K562 (cell line): Measurements from ENCODE around the gene TAF10. TPM values are rescaled to one million over a fixed set of nuclear protein-coding genes. Genes with fewer than 3 reads are reported as not detected.

Experiments
- ATAC-seq: fragments of 200-7000 bp; cut with Tn5 transposase; 3 replicates; pipeline ENCODE4 v1.9.1; 2020; ENCODE audit warnings: moderate library complexity
- BruUV-seq: library from RNA; stranded (reverse); fragments of 400-500 nt; replicated peaks from 2 replicates; lab custom pipeline; 2021; lab: Mats Ljungman, UMichigan
- CTCF ChIA-PET: fragments of 300-600 bp; formaldehyde crosslinking; extraction: SDS; loops from one replicate; lab custom pipeline; 2021; ENCODE audit warnings: low intra/inter-chr PET ratio; lab: Yijun Ruan, JAX
- POLR2A ChIA-PET: fragments of 300-600, 350-650 bp; sonication (Branson Sonifier 250); formaldehyde crosslinking; extraction: SDS; loops from one replicate; lab custom pipeline; 2021; ENCODE audit warnings: antibody characterized with exemption, inconsistent platforms; lab: Yijun Ruan, JAX
- DNase-seq, 4 experiments: peaks; one replicate each; pipeline versions ENCODE4 v3.0.0 to v3.0.0-alpha.2; 2011 to 2018; ENCODE audit warnings: low spot score in 3 of 4, mixed read lengths in 3 of 4; ENCODE audit errors: extremely low read depth in 1 of 4
- FAIRE-seq: peaks from 2 replicates; lab custom pipeline; 2011; peaks lifted over from hg19 to GRCh38; lab: Jason Lieb, UNC
- H2AFZ ChIP-seq: 2 replicates; pipeline ENCODE4 v1.6.0; 2011; ENCODE audit warnings: low read depth, low read length, control low read depth, inconsistent platforms
- H3K27ac ChIP-seq: fragments of 200-600 bp; 3 replicates; pipeline ENCODE4 v1.8.0; 2011; ENCODE audit warnings: low read depth, mild to moderate bottlenecking, control low read depth, inconsistent platforms, low read length, moderate library complexity, mixed read lengths; ENCODE audit errors: extremely low read depth
- H3K27me3 ChIP-seq, 2 experiments: fragments of 300-600 bp in 1 of 2; 2 replicates in 1 of 2; 3 replicates in 1 of 2; pipeline versions ENCODE4 v1.6.0 to v1.8.0; 2011; ENCODE audit warnings: inconsistent platforms in 2 of 2, low read length in 2 of 2, mild to moderate bottlenecking in 1 of 2, mixed read lengths in 1 of 2, moderate library complexity in 1 of 2; ENCODE audit not compliant: control insufficient read depth in 2 of 2, insufficient read depth in 2 of 2
- H3K36me3 ChIP-seq: fragments of 300-600 bp; 3 replicates; pipeline ENCODE4 v1.8.0; 2011; ENCODE audit warnings: mild to moderate bottlenecking, low read length, inconsistent platforms; ENCODE audit not compliant: control insufficient read depth, insufficient read depth
- H3K4me1 ChIP-seq, 2 experiments: fragments of 200-600 bp in 1 of 2; replicated peaks in 1 of 2; 2 replicates in 1 of 2; 3 replicates in 1 of 2; pipeline versions ENCODE4 v1.5.1 to v1.8.0; 2011; ENCODE audit warnings: inconsistent platforms in 2 of 2, low read length in 2 of 2, mild to moderate bottlenecking in 1 of 2, mixed read lengths in 1 of 2, moderate library complexity in 1 of 2; ENCODE audit not compliant: control insufficient read depth in 2 of 2, insufficient read depth in 2 of 2
- H3K4me2 ChIP-seq: 2 replicates; pipeline ENCODE4 v1.6.1; 2011; ENCODE audit warnings: low read length, control low read depth, inconsistent platforms, mixed read lengths; ENCODE audit not compliant: insufficient read depth
- H3K4me3 ChIP-seq: fragments of 200-600 bp; sonication (generic), shearing (Covaris generic); 2 replicates; pipeline ENCODE4 v1.5.1; 2016; ENCODE audit warnings: control low read depth, inconsistent platforms
- H3K79me2 ChIP-seq: fragments of 200-600 bp; 3 replicates; pipeline ENCODE4 v1.8.0; 2011; ENCODE audit warnings: low read length, inconsistent platforms; ENCODE audit not compliant: control insufficient read depth, insufficient read depth
- H3K9ac ChIP-seq, 2 experiments: 2 replicates each; pipeline versions ENCODE4 v1.6.0 to v1.6.1; 2011; ENCODE audit warnings: low read depth in 2 of 2, low read length in 2 of 2, control low read depth in 1 of 2, inconsistent platforms in 1 of 2, mild to moderate bottlenecking in 1 of 2, mixed read lengths in 1 of 2; ENCODE audit not compliant: insufficient read depth in 1 of 2
- H3K9me1 ChIP-seq: one replicate; pipeline ENCODE4 v1.6.0; 2011; ENCODE audit warnings: inconsistent platforms, mild to moderate bottlenecking, low read length, moderate library complexity; ENCODE audit not compliant: control insufficient read depth, insufficient read depth
- H3K9me3 ChIP-seq: replicated peaks from 2 replicates; pipeline ENCODE4 v1.5.1; 2011; ENCODE audit warnings: low read depth, low read length, inconsistent platforms; ENCODE audit not compliant: control insufficient read depth, insufficient read depth
- H4K20me1 ChIP-seq: replicated peaks from 2 replicates; pipeline ENCODE4 v1.6.1; 2011; ENCODE audit warnings: low read length, inconsistent platforms, mixed read lengths; ENCODE audit not compliant: control insufficient read depth, insufficient read depth
- BDP1 ChIP-seq: IDR thresholded peaks from 3 replicates; pipeline ENCODE4 v1.6.1; 2011; ENCODE audit not compliant: insufficient read length, insufficient read depth
- CCAR2 ChIP-seq: fragments of 200-400 bp; formaldehyde crosslinking; IDR thresholded peaks from 2 replicates; pipeline ENCODE4 v1.6.1; 2017; ENCODE audit warnings: mild to moderate bottlenecking, low read depth, low read length
- FOXJ3 ChIP-seq: sonication (generic); formaldehyde crosslinking; IDR thresholded peaks from 2 replicates; pipeline ENCODE4 v1.4.0; 2020; ENCODE audit warnings: mild to moderate bottlenecking, missing genetic modification reagents
- HDAC3 ChIP-seq: fragments of 450-650 bp; IDR thresholded peaks from 2 replicates; pipeline ENCODE4 v1.6.1; 2018; ENCODE audit warnings: borderline replicate concordance, mild to moderate bottlenecking, moderate library complexity; ENCODE audit not compliant: partially characterized antibody
- HMGXB4 ChIP-seq: sonication (generic); formaldehyde crosslinking; IDR thresholded peaks from 2 replicates; pipeline ENCODE4 v1.8.1; 2023; ENCODE audit warnings: mild to moderate bottlenecking, missing genetic modification reagents
- KDM1A ChIP-seq, 2 experiments: fragments of 450-650 bp; IDR thresholded peaks; 2 replicates each; pipeline ENCODE4 v1.6.1; 2016; ENCODE audit warnings: mild to moderate bottlenecking in 2 of 2
- SP1 ChIP-seq: sonication (generic); formaldehyde crosslinking; IDR thresholded peaks from 2 replicates; pipeline ENCODE4 v1.8.1; 2022; ENCODE audit warnings: mild to moderate bottlenecking, missing genetic modification reagents
- TAF7 ChIP-seq: fragments of 450-650 bp; IDR thresholded peaks from 2 replicates; pipeline ENCODE4 v1.6.1; 2016; ENCODE audit warnings: missing genetic modification characterization, missing compliant biosample characterization
- ZC3H11A ChIP-seq: IDR thresholded peaks from 2 replicates; pipeline ENCODE4 v1.6.1; 2012; ENCODE audit warnings: low read depth, low read length, improper control_type of control experiment
- ZNF232 ChIP-seq: sonication (generic); formaldehyde crosslinking; IDR thresholded peaks from 2 replicates; pipeline ENCODE4 v1.8.0; 2022; ENCODE audit warnings: mild to moderate bottlenecking, missing genetic modification reagents
- ZNF436 ChIP-seq: fragments of 250-450, 450-650 bp; sonication (Bioruptor Pico); formaldehyde crosslinking; IDR thresholded peaks from 2 replicates; pipeline ENCODE4 v1.7.0; 2020; ENCODE audit warnings: mild to moderate bottlenecking
- ZZZ3 ChIP-seq: fragments of 450-650 bp; IDR thresholded peaks from 2 replicates; pipeline ENCODE4 v1.6.1; 2016; ENCODE audit warnings: antibody characterized with exemption, mild to moderate bottlenecking, moderate library complexity
- WGBS: fragments of 100-300 bp; shearing (Covaris generic); methylation state at CpG from one replicate; pipeline ENCODE4 v1.1.6; 2016; ENCODE audit warnings: low coverage, mixed read lengths; ENCODE audit not compliant: insufficient coverage; ENCODE audit errors: missing lambda C conversion rate; 5-methylcytosine and 5-hydroxymethylcytosine counted together
- in situ Hi-C: fragments of 300-500 bp; cut with MboI; formaldehyde crosslinking; loops from 4 replicates; pipeline ENCODE4 v1.15.0; 2018; ENCODE audit warnings: inconsistent platforms, mixed read lengths
- intact Hi-C: fragments of 100-400 bp; cut with micrococcal nuclease; formaldehyde crosslinking; loops from 2 replicates; pipeline ENCODE4 v1.14.2; 2022
- polyA plus RNA-seq, 8 experiments: library from polyadenylated mRNA; depleted of rRNA in 4 of 8; stranded (reverse) in 5 of 8; unstranded in 3 of 8; fragments of >200 nt; fragmentation: Nextera tagmentation in 2 of 8; fragmentation: Illumina TruSeq in 1 of 8; extraction: Ambion mirVana in 2 of 8; extraction: Trizol in 1 of 8; gene quantifications; 2 replicates each; pipeline versions ENCODE4 v1.2.1 to v1.2.3, GENCODE V29; 2011 to 2014; ENCODE audit warnings: inconsistent platforms in 1 of 8, missing spikeins in 1 of 8
- total RNA-seq, 7 experiments: library from RNA; depleted of rRNA in 6 of 7; stranded (reverse); fragments of >200 nt in 6 of 7; fragmentation: Illumina TruSeq in 2 of 7; extraction: Trizol in 2 of 7; gene quantifications; 2 replicates each; pipeline versions ENCODE4 v1.2.1 to v1.2.3, GENCODE V29; 2011 to 2021; ENCODE audit warnings: low replicate concordance in 1 of 7

Gene TAF10
- total and polyA plus RNA-seq, 9 of the 15 experiments (the other 6 are each of a cell fraction or from before 2014, with no cell fraction given) = 19.5 to 197 (median 121) TPM

GRCh38 chr11:6654281-6655019, 42.4 kb upstream of the TAF10 start:
- Histone ChIP-seq H3K36me3 (no peaks in the 10 kb centered on the region), H3K9me3 (no peaks in the 10 kb centered on the region), H3K27me3 (no peaks in the 10 kb centered on the region), H2AFZ (no peak overlapping the region), H3K4me3 (no peak overlapping the region), H3K4me1 (peaks cover 9 to 16% of the 10 kb centered on the region in 2 experiments; a peak in 4 of 5 replicates), H3K79me2 (no peaks in the 10 kb centered on the region), H3K4me2 (no peak overlapping the region), H3K9ac (no peak overlapping the region), H3K27ac (no peak overlapping the region), H4K20me1 (no peaks in the 10 kb centered on the region), H3K9me1 (no peaks in the 10 kb centered on the region)
- WGBS = 53% methylated on average over 9 of the region's 9 CpGs
- ChIA-PET CTCF (no interaction called here), POLR2A (interaction anchor here (0.9 kb wide), 1 partner anchor 15 kb away, joined by 3 read pairs; no protein-coding TSS in a partner anchor)
- TF ChIP-seq HDAC3 (no peak), ZNF232 (CRISPR knock-in tag) (no peak), ZZZ3 (no peak), ZNF436 (CRISPR knock-in tag) (no peak), SP1 (CRISPR knock-in tag) (no peak), KDM1A (IDR thresholded peaks at IDR 0.05) (no peak), HMGXB4 (CRISPR knock-in tag) (no peak), CCAR2 (no peak), FOXJ3 (no peak), ZC3H11A (no peak), BDP1 (no peak), TAF7 (tag) (no peak)
- ATAC-seq (no peak), DNase-seq (no peak), FAIRE-seq (no peak)
- no TSS peak for BruUV-seq
- in situ Hi-C loops = no loop called here
- intact Hi-C loops = no loop called here
